DOHH2 (cell line): ENCODE data around the gene SCAF4.

ENCODE experiments used
- H3F3A ChIP-seq: fragments of 200-600 bp; sonication (generic), shearing (Covaris generic); 2 replicates; pipeline ENCODE4 v1.6.0; 2016; ENCODE audit warnings: antibody characterized with exemption, mild to moderate bottlenecking; ENCODE audit not compliant: control insufficient read depth, insufficient read depth
- H3K27ac ChIP-seq: fragments of 200-600 bp; sonication (generic); 2 replicates; pipeline ENCODE4 v1.5.1; 2014; ENCODE audit warnings: low read depth, mild to moderate bottlenecking, low read length, moderate library complexity
- H3K27me3 ChIP-seq: fragments of 200-600 bp; sonication (generic); 2 replicates; pipeline ENCODE4 v1.6.1; 2014; ENCODE audit warnings: mild to moderate bottlenecking, low read length, mixed read lengths; ENCODE audit not compliant: control insufficient read depth
- H3K36me3 ChIP-seq: fragments of 200-600 bp; sonication (generic); 2 replicates; pipeline ENCODE4 v1.6.1; 2014; ENCODE audit warnings: mild to moderate bottlenecking, low read length, moderate library complexity, mixed read lengths; ENCODE audit not compliant: control insufficient read depth
- H3K4me1 ChIP-seq: fragments of 200-600 bp; sonication (generic); 2 replicates; pipeline ENCODE4 v1.6.1; 2014; ENCODE audit warnings: mild to moderate bottlenecking, low read length, mixed read lengths; ENCODE audit not compliant: control insufficient read depth
- H3K4me2 ChIP-seq: fragments of 200-600 bp; sonication (generic); 2 replicates; pipeline ENCODE4 v1.6.0; 2014; ENCODE audit warnings: mild to moderate bottlenecking, low read length, moderate library complexity
- H3K4me3 ChIP-seq: fragments of 200-600 bp; sonication (generic); 2 replicates; pipeline ENCODE4 v1.5.1; 2014; ENCODE audit warnings: mild to moderate bottlenecking, low read length, mixed read lengths
- H3K79me2 ChIP-seq: fragments of 200-600 bp; sonication (generic); 2 replicates; pipeline ENCODE4 v1.6.1; 2014; ENCODE audit warnings: mild to moderate bottlenecking, low read length, mixed read lengths; ENCODE audit not compliant: control insufficient read depth
- H3K9me2 ChIP-seq: fragments of 200-600 bp; sonication (generic); replicated peaks from 2 replicates; pipeline ENCODE4 v1.6.1; 2014; ENCODE audit warnings: mild to moderate bottlenecking, low read length, mixed read lengths; ENCODE audit not compliant: control insufficient read depth
- H3K9me3 ChIP-seq: fragments of 200-600 bp; sonication (generic); 2 replicates; pipeline ENCODE4 v1.6.1; 2014; ENCODE audit warnings: antibody characterized with exemption, low read length, mixed read lengths; ENCODE audit not compliant: control insufficient read depth, insufficient read depth
- H4K20me1 ChIP-seq: fragments of 200-600 bp; sonication (generic); 2 replicates; pipeline ENCODE4 v1.6.0; 2014; ENCODE audit warnings: low read depth, mild to moderate bottlenecking, antibody characterized with exemption, low read length, moderate library complexity; ENCODE audit not compliant: control insufficient read depth, insufficient read depth
- EZH2phosphoT487 ChIP-seq: fragments of 200-600 bp; sonication (generic); IDR thresholded peaks from 2 replicates; pipeline ENCODE4 v1.6.1; 2017; ENCODE audit warnings: borderline replicate concordance, mild to moderate bottlenecking, antibody characterized with exemption, low read length, moderate library complexity, mixed read lengths
- TF ChIP-seq, protein P1 (sequence below): fragments of 200-600 bp; sonication (generic); IDR thresholded peaks from one replicate; pipeline ENCODE4 v1.5.1; 2014; ENCODE audit warnings: antibody characterized with exemption, mild to moderate bottlenecking, low read depth, low read length; ENCODE audit not compliant: poor library complexity, severe bottlenecking

Gene SCAF4

GRCh38 chr21:31682620-31683019 lies 49.3 kb downstream of the SCAF4 start:
- Histone ChIP-seq H4K20me1 (no peaks in the 10 kb centered on the region), H3K27me3 (no peaks in the 10 kb centered on the region), H3K4me3 (no peak overlapping the region), H3K27ac (no peak overlapping the region), H3K9me3 (no peaks in the 10 kb centered on the region), H3F3A (peaks cover 8% of the 10 kb centered on the region), H3K4me1 (peaks cover 12% of the 10 kb centered on the region), H3K4me2 (no peak overlapping the region), H3K36me3 (peaks cover 96% of the 10 kb centered on the region), H3K79me2 (peaks cover 37% of the 10 kb centered on the region), H3K9me2 (no peaks in the 10 kb centered on the region)
- TF ChIP-seq, protein P1, sequence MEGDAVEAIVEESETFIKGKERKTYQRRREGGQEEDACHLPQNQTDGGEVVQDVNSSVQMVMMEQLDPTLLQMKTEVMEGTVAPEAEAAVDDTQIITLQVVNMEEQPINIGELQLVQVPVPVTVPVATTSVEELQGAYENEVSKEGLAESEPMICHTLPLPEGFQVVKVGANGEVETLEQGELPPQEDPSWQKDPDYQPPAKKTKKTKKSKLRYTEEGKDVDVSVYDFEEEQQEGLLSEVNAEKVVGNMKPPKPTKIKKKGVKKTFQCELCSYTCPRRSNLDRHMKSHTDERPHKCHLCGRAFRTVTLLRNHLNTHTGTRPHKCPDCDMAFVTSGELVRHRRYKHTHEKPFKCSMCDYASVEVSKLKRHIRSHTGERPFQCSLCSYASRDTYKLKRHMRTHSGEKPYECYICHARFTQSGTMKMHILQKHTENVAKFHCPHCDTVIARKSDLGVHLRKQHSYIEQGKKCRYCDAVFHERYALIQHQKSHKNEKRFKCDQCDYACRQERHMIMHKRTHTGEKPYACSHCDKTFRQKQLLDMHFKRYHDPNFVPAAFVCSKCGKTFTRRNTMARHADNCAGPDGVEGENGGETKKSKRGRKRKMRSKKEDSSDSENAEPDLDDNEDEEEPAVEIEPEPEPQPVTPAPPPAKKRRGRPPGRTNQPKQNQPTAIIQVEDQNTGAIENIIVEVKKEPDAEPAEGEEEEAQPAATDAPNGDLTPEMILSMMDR = no peak
- TF ChIP-seq EZH2phosphoT487 = no peak

DNA sequence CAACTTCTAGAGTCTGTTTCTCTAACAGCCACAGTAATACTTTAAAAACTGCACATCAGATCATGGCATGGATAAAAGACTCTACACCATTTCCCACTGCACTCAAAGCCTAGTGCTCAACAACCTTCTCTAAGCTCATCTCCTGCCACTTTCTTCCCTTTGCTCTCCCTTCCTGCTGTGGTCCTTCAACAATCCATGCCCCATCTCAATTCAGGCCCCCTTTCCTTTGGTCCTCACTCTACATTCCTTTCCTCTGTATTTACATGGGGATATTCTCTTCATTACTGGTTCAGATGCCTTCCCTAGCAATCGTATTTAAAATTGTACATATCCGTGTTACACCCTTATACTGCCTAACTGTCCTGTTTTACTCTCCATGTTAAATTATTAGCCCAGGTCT lies 53.4 kb downstream of the SCAF4 start:
- TF ChIP-seq EZH2phosphoT487 = no peak
- TF ChIP-seq, protein P1 = no peak
- Histone ChIP-seq H3K4me1 (peaks cover 32% of the 10 kb centered on the region), H3K9me3 (no peaks in the 10 kb centered on the region), H3K4me3 (no peak overlapping the region), H3K79me2 (peaks cover 14% of the 10 kb centered on the region), H3K4me2 (no peak overlapping the region), H3K27me3 (no peaks in the 10 kb centered on the region), H4K20me1 (no peaks in the 10 kb centered on the region), H3F3A (peaks cover 23% of the 10 kb centered on the region), H3K9me2 (no peaks in the 10 kb centered on the region), H3K36me3 (peaks cover 77% of the 10 kb centered on the region), H3K27ac (no peak overlapping the region)

DNA sequence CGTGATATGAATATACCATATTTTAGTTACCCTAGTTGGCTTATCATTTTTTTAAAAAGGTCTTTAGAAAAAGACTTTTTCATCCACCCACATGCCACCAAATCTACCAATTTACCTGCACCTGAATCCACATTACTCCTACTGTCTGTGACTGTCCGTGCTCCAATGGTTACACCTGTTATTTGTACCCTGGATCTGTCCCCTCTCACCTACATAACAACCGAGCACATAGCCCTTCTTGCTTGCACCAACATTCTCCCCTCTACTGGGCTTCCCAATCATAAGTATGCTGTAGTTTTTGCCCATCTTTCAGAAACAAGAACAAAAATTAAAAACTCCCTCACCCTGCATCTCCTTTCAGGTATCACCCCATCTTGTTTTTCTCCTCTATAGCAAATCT lies 54.9 kb downstream of the SCAF4 start:
- TF ChIP-seq, protein P1 = no peak
- TF ChIP-seq EZH2phosphoT487 = no peak
- peaks cover 32% of the 10 kb centered on the region for H3K4me1 ChIP-seq
- no peak overlapping the region for H3K4me3 ChIP-seq
- no peak overlapping the region for H3K4me2 ChIP-seq
- no peaks in the 10 kb centered on the region for H4K20me1 ChIP-seq
- no peaks in the 10 kb centered on the region for H3K9me2 ChIP-seq
- H3K79me2 ChIP-seq = peaks cover 4% of the 10 kb centered on the region; the same call in 1 of the 2 replicates
- no peaks in the 10 kb centered on the region for H3K9me3 ChIP-seq
- peaks cover 75% of the 10 kb centered on the region for H3K36me3 ChIP-seq
- H3K27me3 ChIP-seq = no peaks in the 10 kb centered on the region
- no peak overlapping the region for H3K27ac ChIP-seq
- H3F3A ChIP-seq = peaks cover 31% of the 10 kb centered on the region

DNA sequence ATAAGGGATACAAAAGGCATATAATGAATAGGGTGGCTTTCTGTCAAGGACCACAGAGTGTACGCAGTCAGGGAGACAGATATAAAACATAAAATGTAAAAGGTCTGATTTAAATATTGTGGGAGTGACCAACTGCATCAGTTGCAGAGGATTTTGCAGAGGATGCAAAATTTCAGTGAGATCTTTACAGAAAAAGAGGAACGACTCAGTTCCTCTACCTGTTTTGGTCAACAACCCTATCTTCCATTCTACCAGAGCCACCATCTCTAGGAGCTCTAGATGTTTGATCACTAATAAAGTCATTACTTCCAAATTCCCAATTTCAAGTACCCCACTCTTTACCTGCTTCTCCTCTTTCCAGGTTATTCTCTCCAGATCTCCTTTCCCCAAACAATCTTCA lies 56.0 kb downstream of the SCAF4 start:
- peak overlapping the region; percentile 32 for H3K27ac ChIP-seq
- TF ChIP-seq, protein P1 = no peak
- no peak for TF ChIP-seq EZH2phosphoT487
- H3K27me3 ChIP-seq = no peaks in the 10 kb centered on the region
- no peak overlapping the region for H3K4me3 ChIP-seq
- peaks cover 73% of the 10 kb centered on the region for H3K36me3 ChIP-seq
- H4K20me1 ChIP-seq = no peaks in the 10 kb centered on the region
- H3K4me1 ChIP-seq = peaks cover 32% of the 10 kb centered on the region
- 0 out of 2 replicates have a peak overlapping the region, but pooled peaks have one; percentile 9 for H3K4me2 ChIP-seq
- H3K79me2 ChIP-seq = no peaks in the 10 kb centered on the region
- no peaks in the 10 kb centered on the region for H3K9me3 ChIP-seq
- H3K9me2 ChIP-seq = no peaks in the 10 kb centered on the region
- peaks cover 36% of the 10 kb centered on the region for H3F3A ChIP-seq
